ENCODE measurements around the gene MMAB. TPM values are rescaled to one million over a fixed set of nuclear protein-coding genes. Genes with fewer than 3 reads are reported as not detected.

Gene MMAB
- total and polyA plus RNA-seq, 2 donors (not counting 3 experiments of a cell fraction or from before 2014, with no cell fraction given): 39.1 to 46.0 TPM

DNA sequence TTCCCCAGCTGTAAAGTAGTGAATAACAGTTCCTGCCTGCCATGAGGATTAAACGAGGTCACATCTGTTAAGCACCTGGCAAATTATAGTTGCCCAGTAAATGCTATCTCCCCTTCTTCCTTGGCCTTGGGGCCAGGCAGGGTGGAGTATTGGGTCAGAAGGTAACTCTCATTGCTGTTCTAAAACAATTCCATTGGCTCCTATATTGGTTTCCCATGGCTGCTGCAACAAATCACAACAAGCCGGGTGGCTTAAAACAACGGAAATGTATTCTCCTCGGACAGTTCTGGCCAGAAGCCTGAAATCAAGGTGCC, 31.9 kb downstream of the MMAB start:
- Histone ChIP-seq H3K27ac (ENCODE audit: insufficient read depth, low read depth, low read length) (no peak overlapping the region), H3K9me3 (replicated peaks; ENCODE audit: control insufficient read depth, insufficient read depth, low read length) (no peaks in the 10 kb centered on the region), H4K20me1 (replicated peaks; ENCODE audit: control insufficient read depth, extremely low read depth, insufficient read depth, low read length) (no peaks in the 10 kb centered on the region), H3K4me2 (ENCODE audit: insufficient read depth, low read length) (no peak overlapping the region), H2AFZ (ENCODE audit: low read depth, low read length) (no peak overlapping the region), H3K79me2 (ENCODE audit: control insufficient read depth, insufficient read depth, low read length) (no peaks in the 10 kb centered on the region), H3K9ac (replicated peaks; ENCODE audit: extremely low read depth, insufficient read depth, low read length) (no peak overlapping the region), H3K4me3 (replicated peaks in 1 of 3; ENCODE audit: insufficient read depth in 1 of 3, low read depth in 1 of 3, low read length in 3 of 3) (no peak overlapping the region), H3K9me1 (replicated peaks; ENCODE audit: control insufficient read depth, extremely low read depth, insufficient read depth, low read length) (no peaks in the 10 kb centered on the region), H3K4me1 (ENCODE audit: control insufficient read depth, extremely low read depth, insufficient read depth, low read length) (peaks cover 21% of the 10 kb centered on the region), H3K36me3 (ENCODE audit: control insufficient read depth in 2 of 2, extremely low read depth in 1 of 2, insufficient read depth in 2 of 2, low read length in 2 of 2) (no peaks in the 10 kb centered on the region), H3K27me3 (ENCODE audit: control insufficient read depth in 2 of 2, insufficient read depth in 2 of 2, low read length in 2 of 2) (no peaks in the 10 kb centered on the region)
- ChIA-PET POLR2A (no interaction called here), CTCF (interaction anchor here (1.4 to 1.7 kb wide), 2 partner anchors 57 to 234 kb away, joined by 3 to 6 read pairs; no protein-coding TSS in a partner anchor)
- FAIRE-seq (no peak), DNase-seq (ENCODE audit: low read depth, low spot score) (no peak)
- intact Hi-C loops (cut with micrococcal nuclease) (no loop called here), dilution Hi-C loops (cut with MboI; ENCODE audit: extremely low pct_ligation_motif_present, low sequenced_read_pairs) (no loop called here)
- no peak for TF ChIP-seq EZH2 (IDR thresholded peaks at IDR 0.05; ENCODE audit: borderline replicate concordance, low read depth, low read length, severe bottlenecking)
- TF ChIP-seq POLR2AphosphoS5 (IDR thresholded peaks at IDR 0.05; ENCODE audit: insufficient read depth, low read depth, low read length): no peak
- TF ChIP-seq POLR2A (IDR thresholded peaks at IDR 0.05; ENCODE audit: low read depth, low read length): no peak
- TF ChIP-seq GATA2 (IDR thresholded peaks at IDR 0.05; ENCODE audit: insufficient read depth, insufficient read length, low read depth, low read length): no peak
- TF ChIP-seq, protein P1, sequence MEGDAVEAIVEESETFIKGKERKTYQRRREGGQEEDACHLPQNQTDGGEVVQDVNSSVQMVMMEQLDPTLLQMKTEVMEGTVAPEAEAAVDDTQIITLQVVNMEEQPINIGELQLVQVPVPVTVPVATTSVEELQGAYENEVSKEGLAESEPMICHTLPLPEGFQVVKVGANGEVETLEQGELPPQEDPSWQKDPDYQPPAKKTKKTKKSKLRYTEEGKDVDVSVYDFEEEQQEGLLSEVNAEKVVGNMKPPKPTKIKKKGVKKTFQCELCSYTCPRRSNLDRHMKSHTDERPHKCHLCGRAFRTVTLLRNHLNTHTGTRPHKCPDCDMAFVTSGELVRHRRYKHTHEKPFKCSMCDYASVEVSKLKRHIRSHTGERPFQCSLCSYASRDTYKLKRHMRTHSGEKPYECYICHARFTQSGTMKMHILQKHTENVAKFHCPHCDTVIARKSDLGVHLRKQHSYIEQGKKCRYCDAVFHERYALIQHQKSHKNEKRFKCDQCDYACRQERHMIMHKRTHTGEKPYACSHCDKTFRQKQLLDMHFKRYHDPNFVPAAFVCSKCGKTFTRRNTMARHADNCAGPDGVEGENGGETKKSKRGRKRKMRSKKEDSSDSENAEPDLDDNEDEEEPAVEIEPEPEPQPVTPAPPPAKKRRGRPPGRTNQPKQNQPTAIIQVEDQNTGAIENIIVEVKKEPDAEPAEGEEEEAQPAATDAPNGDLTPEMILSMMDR (IDR thresholded peaks at IDR 0.05; ENCODE audit: extremely low read depth in 1 of 2, insufficient read depth in 1 of 2, low read depth in 1 of 2, low read length in 2 of 2): no peak
- no peak for TF ChIP-seq FOS (IDR thresholded peaks at IDR 0.05; ENCODE audit: borderline replicate concordance, insufficient read depth, low read length)
- TF ChIP-seq, protein P2, sequence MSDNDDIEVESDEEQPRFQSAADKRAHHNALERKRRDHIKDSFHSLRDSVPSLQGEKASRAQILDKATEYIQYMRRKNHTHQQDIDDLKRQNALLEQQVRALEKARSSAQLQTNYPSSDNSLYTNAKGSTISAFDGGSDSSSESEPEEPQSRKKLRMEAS (IDR thresholded peaks at IDR 0.05; ENCODE audit: insufficient read depth, insufficient read length): no peak
- no peak for TF ChIP-seq JUN (IDR thresholded peaks at IDR 0.05; ENCODE audit: borderline replicate concordance, insufficient read depth, insufficient read length, low read depth)
- TF ChIP-seq MYC (IDR thresholded peaks at IDR 0.05; ENCODE audit: low read depth, low read length): no peak
- no TSS peak for BruUV-seq (replicated peaks)

Measured in endothelial cell of umbilical vein (primary cell).